ENCODE results near the gene SMPX. TPM values are rescaled to one million over a fixed set of nuclear protein-coding genes. Genes with fewer than 3 reads are reported as not detected.
"Not testable (repeated sequence)": the region's sequence is repeated elsewhere in the genome, so short reads cannot be mapped to it uniquely, and the experiment has no call there.

Gene SMPX
- not detected for total RNA-seq

DNA sequence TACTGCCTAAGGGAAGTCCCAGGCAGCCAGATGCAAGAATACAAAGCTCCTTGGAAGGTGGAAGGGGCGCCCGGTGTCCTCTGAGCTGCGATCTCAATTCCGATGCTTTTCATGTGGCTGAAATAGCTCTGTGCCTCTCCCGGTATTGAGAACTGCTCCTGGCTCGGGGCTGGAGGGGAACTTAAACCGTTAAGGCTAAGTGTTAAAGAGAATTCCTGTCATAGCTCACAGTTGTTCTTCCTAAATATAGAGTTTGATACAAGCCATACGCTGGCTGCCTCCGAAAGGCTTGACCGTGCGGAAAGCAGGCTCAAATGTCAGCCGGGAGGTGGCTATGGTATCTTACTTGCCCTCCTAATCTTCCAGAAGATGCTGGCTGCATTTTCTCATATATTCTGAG, at the start of gene SMPX:
TSS of gene SMPX (minus strand) at position 157 of the 400 bp plus-strand sequence. CDS start 3,826 bp downstream, outside the sequence.
- DNase-seq: no peak

DNA sequence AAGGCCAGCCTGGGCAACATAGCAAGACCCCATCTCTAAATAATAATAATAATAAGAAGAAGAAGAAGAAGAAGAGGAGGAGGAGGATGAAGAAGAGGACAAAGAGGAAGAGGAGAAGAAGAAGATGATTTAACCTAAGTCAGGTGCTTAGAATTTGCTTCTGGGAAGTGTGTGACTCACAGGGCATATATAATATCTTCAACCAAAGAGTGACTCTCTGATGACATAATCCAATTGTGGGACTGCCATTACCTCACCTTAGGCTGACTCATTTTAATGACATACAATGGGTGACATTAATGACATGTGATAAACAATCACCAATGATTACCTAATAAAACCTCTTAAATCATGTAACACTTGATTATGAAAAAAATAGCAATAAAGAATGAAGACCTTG, 48.8 kb upstream of the SMPX start:
- DNase-seq: no peak

DNA sequence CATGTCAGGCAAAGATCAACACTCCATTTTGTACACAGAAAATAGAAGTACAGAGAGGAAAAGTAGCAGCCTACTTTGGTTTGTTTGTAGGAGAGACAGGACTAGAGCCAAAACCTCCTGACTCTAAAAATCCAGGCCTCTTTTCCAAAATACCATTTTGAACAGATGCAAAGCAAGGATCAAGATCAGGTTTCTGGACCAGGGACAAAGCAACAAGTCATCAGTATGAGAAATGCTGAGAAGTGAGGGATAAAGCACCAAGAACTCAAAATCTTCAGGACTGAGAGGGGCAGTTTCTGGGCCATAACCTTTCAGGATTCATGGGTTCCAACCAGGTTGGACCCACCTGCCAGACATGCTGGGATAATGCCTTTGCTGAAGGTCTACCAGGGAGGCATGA, 44.9 kb upstream of the SMPX start:
- DNase-seq: no peak

- no peak for DNase-seq
These were observed 44.2 kb upstream of the SMPX start for GRCh38 chrX:21802054-21802670.

DNA sequence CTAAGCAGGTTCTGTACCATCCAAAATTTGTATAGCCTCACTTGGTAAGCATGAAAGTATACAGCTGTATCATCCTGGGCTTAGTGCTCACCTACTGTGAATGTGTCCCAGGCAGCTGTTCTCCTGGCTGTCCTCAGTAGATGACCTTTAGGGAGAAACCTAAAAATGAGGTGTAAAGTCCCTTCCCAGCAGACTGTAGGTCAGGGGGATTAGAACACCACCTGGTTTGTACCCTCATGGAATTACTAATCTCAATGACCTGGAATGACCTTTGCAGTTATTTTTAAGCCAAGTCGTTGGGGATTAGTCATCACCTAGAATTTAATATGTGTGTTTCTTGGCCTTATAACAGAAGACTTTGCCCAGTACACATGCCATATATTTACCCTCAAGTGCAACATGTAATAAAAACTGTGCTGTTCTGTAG, 42.4 kb upstream of the SMPX start:
- DNase-seq: no peak

DNA sequence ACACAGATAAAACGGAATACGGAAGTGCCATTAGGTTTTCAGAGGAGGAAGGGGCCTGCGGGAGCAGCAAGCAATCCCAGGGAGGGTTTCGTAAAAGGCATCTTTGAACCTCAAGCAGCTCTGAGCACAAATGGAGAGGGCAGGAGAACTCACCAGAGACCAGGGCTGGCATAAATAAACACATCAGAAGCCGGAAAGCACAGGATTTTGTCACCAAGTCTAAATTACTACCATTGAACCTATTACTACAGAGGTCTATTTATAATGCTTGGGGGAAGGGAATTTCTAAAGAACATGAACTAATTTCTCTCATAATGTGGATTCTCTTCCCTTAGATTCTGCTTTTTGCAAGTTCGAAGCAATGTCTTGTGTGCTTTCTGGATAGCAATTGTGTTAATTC, 41.9 kb upstream of the SMPX start:
- DNase-seq: no peak

DNA sequence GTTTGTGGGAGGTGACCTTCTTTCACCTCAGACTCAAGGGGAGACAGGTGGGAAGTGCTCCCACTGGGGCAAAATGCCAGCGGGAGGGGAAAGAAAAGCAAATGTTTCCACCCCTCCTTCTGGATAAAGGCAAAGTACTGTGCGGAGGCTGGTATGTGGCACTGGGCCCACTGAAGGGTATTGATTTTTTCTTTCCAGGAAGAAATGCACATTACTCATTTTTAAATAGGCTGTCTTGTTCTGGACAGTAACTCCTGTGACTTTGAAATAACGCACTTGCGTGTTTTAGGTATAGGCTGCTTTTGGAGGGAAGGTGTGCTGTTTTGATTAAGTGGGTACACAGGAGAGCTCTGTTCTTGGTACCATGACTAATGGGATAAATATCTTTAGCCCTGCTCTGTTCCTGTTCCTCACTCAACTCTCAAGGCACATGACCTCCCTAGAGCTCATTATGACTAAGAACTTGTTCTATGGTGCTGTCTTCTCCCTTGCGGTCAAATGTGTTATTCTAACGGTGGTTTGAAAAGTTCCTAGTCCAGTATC, 40.8 kb upstream of the SMPX start:
- no peak for DNase-seq

- DNase-seq: no peak
These were observed 24.1 kb upstream of the SMPX start for GRCh38 chrX:21781976-21782375.

DNA sequence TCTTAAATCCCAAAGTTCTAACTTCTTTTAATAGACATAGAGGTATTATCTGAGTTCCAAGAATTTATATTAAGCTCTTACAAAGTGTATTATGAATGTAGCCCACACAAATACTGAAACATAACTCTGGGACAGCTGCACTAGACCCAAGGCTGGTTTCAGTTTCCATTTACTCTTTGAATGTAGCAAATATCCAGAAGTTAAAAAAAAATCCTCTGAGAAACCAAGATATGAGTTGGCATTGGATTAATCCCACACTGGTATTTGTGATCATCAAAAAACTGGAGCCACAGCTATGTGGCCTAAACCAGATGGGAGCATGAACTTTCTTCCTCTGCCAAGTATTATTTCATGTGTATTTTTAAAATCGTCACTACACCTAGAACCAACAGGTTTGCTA, 23.6 kb upstream of the SMPX start:
- DNase-seq: no peak

DNA sequence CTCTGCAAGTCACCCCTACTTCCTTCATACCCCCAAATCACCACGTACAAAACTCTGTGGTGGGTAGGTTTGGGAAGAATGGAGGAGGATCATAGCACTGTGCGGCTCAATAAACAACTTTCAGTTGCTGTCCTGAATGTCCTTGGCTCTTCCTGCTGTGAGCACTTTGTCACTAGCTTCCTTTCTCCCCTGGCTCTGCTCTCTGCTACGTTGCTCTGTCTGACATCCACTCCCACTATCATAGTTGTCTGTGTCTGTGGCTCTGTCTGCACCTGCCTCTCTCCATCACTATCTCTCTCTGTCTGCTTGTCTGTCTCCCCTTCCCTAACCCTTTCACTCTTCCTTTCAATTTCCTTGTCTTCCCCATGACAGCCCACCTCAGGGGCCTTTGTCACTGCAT, 21.2 kb upstream of the SMPX start:
- DNase-seq: no peak

- DNase-seq: no peak
These were observed 20.3 kb upstream of the SMPX start for GRCh38 chrX:21778236-21778635.

GRCh38 chrX:21775128-21775527, 17.2 kb upstream of the SMPX start:
- not testable (repeated sequence) for DNase-seq

DNA sequence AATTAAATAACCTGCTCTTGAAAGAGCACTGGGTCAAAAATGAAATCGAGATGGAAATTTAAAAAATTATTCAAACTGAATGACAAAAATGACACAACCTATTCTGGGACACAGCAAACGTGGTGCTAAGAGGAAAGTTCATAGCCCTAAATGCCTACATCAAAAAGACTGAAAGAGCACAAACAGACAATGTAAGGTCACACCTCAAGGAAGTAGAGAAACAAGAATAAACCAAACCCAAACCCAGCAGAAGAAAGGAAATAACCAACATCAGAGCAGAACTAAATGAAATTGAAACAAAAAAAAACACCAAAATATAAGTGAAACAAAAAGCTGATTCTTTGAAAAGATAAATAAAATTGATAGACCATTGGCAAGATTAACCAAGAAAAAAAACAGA, 15.1 kb upstream of the SMPX start:
- not testable (repeated sequence) for DNase-seq

GRCh38 chrX:21770631-21771321, 12.9 kb upstream of the SMPX start:
- DNase-seq: no peak

- no peak for DNase-seq
These were observed 8.2 kb upstream of the SMPX start for GRCh38 chrX:21766101-21766500.

DNA sequence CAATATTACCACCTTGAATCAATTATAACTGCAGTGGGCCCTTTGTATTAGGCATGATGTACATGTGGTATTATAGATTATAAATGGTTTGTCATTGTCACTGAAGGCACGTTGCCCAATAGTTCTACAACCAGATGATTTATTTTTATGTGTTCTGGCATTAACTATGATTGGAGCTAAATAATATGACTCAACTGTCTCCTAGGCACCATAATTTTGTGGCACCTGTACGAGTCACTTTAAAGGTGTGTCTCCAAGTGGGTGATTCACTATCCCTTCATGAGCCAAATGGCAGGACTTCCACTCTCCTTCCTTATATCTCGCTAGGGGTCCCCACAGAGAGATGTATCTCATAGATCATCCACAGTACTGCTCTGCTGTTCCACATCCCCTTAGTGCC, 6.1 kb upstream of the SMPX start:
- DNase-seq: no peak

GRCh38 chrX:21758488-21758887, 572 bp upstream of the SMPX start:
- no peak for DNase-seq

DNA sequence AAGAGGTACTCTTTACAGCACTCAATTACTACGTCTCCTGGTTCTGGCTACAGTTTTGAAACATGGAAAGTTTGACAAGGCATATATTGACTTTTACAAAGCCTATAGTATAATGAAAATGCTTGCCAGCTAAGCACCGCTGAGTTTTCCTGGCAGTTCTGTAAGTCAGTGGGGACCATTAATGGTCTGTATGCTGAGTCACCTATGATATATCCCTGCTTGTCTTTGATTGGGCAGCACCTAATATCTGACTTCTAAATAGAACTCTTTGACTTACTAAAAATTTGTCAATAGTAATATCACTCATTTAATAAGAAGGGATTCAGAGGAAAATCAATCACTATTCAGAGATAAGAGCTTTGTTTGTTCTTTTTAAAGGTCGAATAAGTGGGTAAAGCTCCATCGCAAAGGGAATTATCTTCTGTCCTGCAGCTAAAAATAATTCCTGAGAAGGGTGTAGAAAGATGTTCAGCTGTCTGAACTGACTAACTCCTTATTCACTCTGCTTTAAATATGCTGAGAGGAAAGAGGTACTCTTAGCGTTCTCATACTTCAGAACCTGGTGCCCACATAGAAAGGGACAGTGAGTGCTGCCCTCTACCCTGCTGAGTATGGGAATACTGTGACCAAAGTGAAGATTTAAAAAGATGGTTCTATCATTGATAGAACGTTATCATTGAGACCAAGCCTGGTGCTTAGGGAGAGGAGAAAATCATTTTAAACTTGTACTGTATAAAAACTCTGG, 959 bp downstream of the SMPX start:
- DNase-seq: no peak

DNA sequence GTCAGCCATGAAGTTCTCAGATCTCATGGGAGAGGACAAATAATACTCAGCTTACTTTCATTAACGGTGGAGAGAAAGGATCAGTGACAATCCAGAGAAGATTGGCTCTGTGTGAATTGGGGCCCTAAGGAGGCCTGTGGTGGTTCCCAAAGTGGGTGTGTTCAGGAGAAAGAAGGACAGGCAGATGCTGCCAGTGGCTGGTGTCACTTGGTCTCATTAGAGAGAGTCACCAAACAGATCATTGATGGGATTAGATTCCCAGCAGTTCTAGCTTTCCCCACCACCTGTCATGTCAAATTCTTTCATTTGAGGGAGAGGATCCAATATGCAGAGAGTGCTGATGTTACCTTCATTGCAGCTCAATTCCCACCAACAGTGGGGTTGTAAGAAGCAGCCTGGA, 8.0 kb downstream of the SMPX start:
- no peak for DNase-seq

DNA sequence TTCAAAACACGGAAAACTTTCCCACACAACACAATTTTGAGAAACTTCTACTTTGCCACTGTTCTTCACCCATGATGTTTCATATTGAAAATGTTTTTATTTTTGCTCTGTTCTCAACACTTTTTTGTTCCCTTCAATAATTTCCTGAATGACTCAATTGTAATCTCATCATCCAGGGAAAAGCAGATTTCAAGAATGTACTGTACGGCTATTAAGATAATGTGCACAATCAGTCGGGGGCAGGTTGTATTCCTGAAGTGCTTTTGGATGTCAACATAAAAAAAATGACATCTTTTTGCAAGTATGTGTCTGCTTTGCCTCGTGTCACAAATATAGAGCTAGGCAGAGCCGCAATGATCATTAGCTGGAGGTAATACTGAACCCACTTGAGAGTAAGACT, 9.7 kb downstream of the SMPX start:
- no peak for DNase-seq

- no peak for DNase-seq
These were observed 10.4 kb downstream of the SMPX start for GRCh38 chrX:21747558-21747957.

GRCh38 chrX:21745756-21746155, 12.2 kb downstream of the SMPX start:
- peak; percentile 8 for DNase-seq

GRCh38 chrX:21744721-21745120, 13.2 kb downstream of the SMPX start:
- no peak for DNase-seq

- no peak for DNase-seq
These were observed 13.9 kb downstream of the SMPX start for GRCh38 chrX:21744060-21744459.

Measured in effector CD4-positive, alpha-beta T cell (primary cell).